Neural cell (in vitro differentiated cells): Measurements from ENCODE around the gene TNFRSF17.

ENCODE experiments used
- CTCF ChIP-seq: fragments of 450-650 bp; IDR thresholded peaks from 2 replicates; pipeline ENCODE4 v1.5.1; 2014; ENCODE audit warnings: antibody characterized with exemption, mild to moderate bottlenecking, moderate library complexity; ENCODE audit not compliant: poor library complexity, severe bottlenecking
- EP300 ChIP-seq: fragments of 450-650 bp; conservative IDR thresholded peaks from 2 replicates; pipeline ENCODE4 v1.6.1; 2014; ENCODE audit warnings: antibody characterized with exemption, mild to moderate bottlenecking, moderate library complexity; ENCODE audit not compliant: poor library complexity, severe bottlenecking
- EZH2 ChIP-seq: fragments of 200-600, 300-800 bp; shearing (Covaris generic), sonication (generic); IDR thresholded peaks from 2 replicates; pipeline ENCODE4 v1.6.1; 2014; ENCODE audit warnings: antibody characterized with exemption, low read length, borderline replicate concordance, mild to moderate bottlenecking; ENCODE audit not compliant: insufficient read depth, poor library complexity, severe bottlenecking
- MXI1 ChIP-seq: fragments of 450-650 bp; conservative IDR thresholded peaks from 2 replicates; pipeline ENCODE4 v1.6.1; 2014; ENCODE audit warnings: antibody characterized with exemption, mild to moderate bottlenecking; ENCODE audit not compliant: poor library complexity, severe bottlenecking
- POLR2AphosphoS5 ChIP-seq: IDR thresholded peaks from 2 replicates; pipeline ENCODE4 v1.6.1; 2012
- RAD21 ChIP-seq: fragments of 450-650 bp; conservative IDR thresholded peaks from 2 replicates; pipeline ENCODE4 v1.6.1; 2014; ENCODE audit warnings: antibody characterized with exemption, mild to moderate bottlenecking, moderate library complexity
- REST ChIP-seq: IDR thresholded peaks from 2 replicates; pipeline ENCODE4 v1.6.1; 2012; ENCODE audit warnings: borderline replicate concordance
- SMC3 ChIP-seq: fragments of 450-650 bp; conservative IDR thresholded peaks from 2 replicates; pipeline ENCODE4 v1.6.1; 2014; ENCODE audit warnings: antibody characterized with exemption, mild to moderate bottlenecking, moderate library complexity; ENCODE audit not compliant: poor library complexity
- TAF1 ChIP-seq: IDR thresholded peaks from 2 replicates; pipeline ENCODE4 v1.6.1; 2012; ENCODE audit warnings: low read depth

DNA sequence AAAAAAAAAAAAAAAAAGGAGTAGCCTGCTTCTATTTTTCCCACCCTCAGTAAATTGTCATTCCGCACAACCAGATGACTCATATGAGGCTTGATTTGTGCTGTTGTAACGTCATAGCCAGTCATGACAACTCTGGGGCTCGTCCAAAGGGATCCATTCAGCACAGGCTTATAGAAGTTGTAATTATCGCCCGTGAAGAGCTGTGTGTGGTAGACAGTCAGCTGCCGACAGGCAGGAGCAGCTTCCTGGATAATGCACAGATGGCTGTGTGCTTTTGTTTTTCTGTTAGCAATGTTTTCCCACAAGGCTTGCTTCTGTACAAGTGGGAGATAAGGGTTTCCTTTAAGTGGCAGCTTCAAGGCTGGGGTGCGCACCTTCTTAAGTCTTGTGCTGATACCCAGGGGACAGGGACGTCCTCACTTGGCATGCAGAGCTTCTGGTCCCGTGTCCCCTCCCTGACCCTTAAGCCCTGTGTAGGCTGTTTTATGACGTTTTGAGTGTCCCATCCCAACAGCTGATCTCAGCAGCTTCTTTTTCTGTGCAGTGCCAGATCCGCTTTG lies 37.5 kb downstream of the TNFRSF17 start:
- TF ChIP-seq CTCF: no peak
- no peak for TF ChIP-seq EZH2
- TF ChIP-seq RAD21: no peak
- TF ChIP-seq SMC3: no peak
- TF ChIP-seq POLR2AphosphoS5: no peak
- no peak for TF ChIP-seq REST
- no peak for TF ChIP-seq TAF1
- TF ChIP-seq EP300: no peak
- no peak for TF ChIP-seq MXI1
